Left cardiac atrium (tissue), 4 donors: ENCODE results near the gene C1QTNF5. TPM values are rescaled to one million over a fixed set of nuclear protein-coding genes. Genes with fewer than 3 reads are reported as not detected.

ENCODE experiments used
- ATAC-seq, 2 donors: fragments of 200-7000 bp; cut with Tn5 transposase; one replicate each; pipeline ENCODE4 v1.9.1; 2020; ENCODE audit warnings: mild to moderate bottlenecking in 2 of 2, moderate library complexity in 2 of 2
- DNase-seq: peaks from one replicate; pipeline ENCODE4 v3.0.0-alpha.2; 2020
- intact Hi-C, 2 donors: fragments of 100-400 bp; cut with DNase I; formaldehyde crosslinking; loops; one replicate each; pipeline versions ENCODE4 v1.14.1 to v1.15.1; 2022 to 2023
- total RNA-seq, 2 donors: library from RNA; stranded (reverse); fragmentation: NEBNext Ultra II Directional; extraction: Animal tissue kit (Norgen Biotek cat#: 25700); gene quantifications; one replicate each; pipeline ENCODE4 v1.2.1, GENCODE V29; 2021
- donor health status: DM: no; HTN: yes; CAD: no.
- donor health status: DM: no; HTN: yes; CAD: no; lungs with severe emphysema.
- donor health status: DM: yes; HTN: yes; CAD: no.
- donor health status: Dilated cardiomyopathy.

The C1QTNF5 gene
- total RNA-seq, 2 donors from 2014 or later, result 25.1 to 39.9 TPM

GRCh38 chr11:119314726-119315125 lies 26.0 kb downstream of the C1QTNF5 start:
- intact Hi-C loops, result no loop called here
- no peak for DNase-seq
- ATAC-seq, result no peak

GRCh38 chr11:119310682-119311052 lies 30.0 kb downstream of the C1QTNF5 start:
- no peak for ATAC-seq
- intact Hi-C loops, result no loop called here
- DNase-seq, result no peak

- intact Hi-C loops, result no loop called here
- DNase-seq, result no peak
These were observed 30.6 kb downstream of the C1QTNF5 start for GRCh38 chr11:119309953-119310681.

GRCh38 chr11:119309411-119309810 lies 31.3 kb downstream of the C1QTNF5 start:
- no peak for ATAC-seq
- DNase-seq, result no peak
- intact Hi-C loops, result no loop called here

More at GRCh38 chr11:119309953-119310681, 30.6 kb downstream of the C1QTNF5 start:
- ATAC-seq, result no peak

GRCh38 chr11:119307974-119308373 lies 32.7 kb downstream of the C1QTNF5 start:
- ATAC-seq (no peak), DNase-seq (no peak)
- intact Hi-C loops, result no loop called here

- intact Hi-C loops, result no loop called here
- ATAC-seq (no peak), DNase-seq (no peak)
These were observed 33.5 kb downstream of the C1QTNF5 start for GRCh38 chr11:119307219-119307618.

GRCh38 chr11:119306373-119306890 lies 34.3 kb downstream of the C1QTNF5 start:
- no peak for DNase-seq
- intact Hi-C loops, result no loop called here

GRCh38 chr11:119305556-119306372 lies 34.9 kb downstream of the C1QTNF5 start:
- DNase-seq, result no peak
- intact Hi-C loops, result no loop called here
- ATAC-seq, result peak in 1 of 2 donors; percentile 17

More at GRCh38 chr11:119306373-119306890, 34.3 kb downstream of the C1QTNF5 start:
- peak; percentile 30 to 86 for ATAC-seq

- DNase-seq (no peak), ATAC-seq (no peak)
- intact Hi-C loops, result no loop called here
These were observed 37.4 kb downstream of the C1QTNF5 start for GRCh38 chr11:119303227-119303718.

- intact Hi-C loops, result no loop called here
- peak; percentile 21 to 28 for ATAC-seq
- no peak for DNase-seq
These were observed 40.3 kb downstream of the C1QTNF5 start for GRCh38 chr11:119300198-119300964.

- no peak for ATAC-seq
- intact Hi-C loops, result no loop called here
- no peak for DNase-seq
These were observed 41.3 kb downstream of the C1QTNF5 start for GRCh38 chr11:119299416-119299815.

- intact Hi-C loops, result no loop called here
- peak; percentile 81 to 92 for ATAC-seq
- no peak for DNase-seq
These were observed 42.0 kb downstream of the C1QTNF5 start for GRCh38 chr11:119298726-119299125.

- DNase-seq (no peak), ATAC-seq (no peak)
- intact Hi-C loops, result no loop called here
These were observed 42.7 kb downstream of the C1QTNF5 start for GRCh38 chr11:119297938-119298337.

GRCh38 chr11:119295178-119295577 lies 45.5 kb downstream of the C1QTNF5 start:
- DNase-seq (no peak), ATAC-seq (no peak)
- intact Hi-C loops, result no loop called here

- no peak for ATAC-seq
- intact Hi-C loops, result no loop called here
- DNase-seq, result no peak
These were observed 47.2 kb downstream of the C1QTNF5 start for GRCh38 chr11:119293461-119293860.

- no peak for DNase-seq
- intact Hi-C loops, result no loop called here
- no peak for ATAC-seq
These were observed 49.7 kb downstream of the C1QTNF5 start for GRCh38 chr11:119290894-119291497.
